ENCODE data around the gene TPRN. TPM values are rescaled to one million over a fixed set of nuclear protein-coding genes. Genes with fewer than 3 reads are reported as not detected.

Gene TPRN
- total RNA-seq, 5 donors from 2014 or later (not counting 1 experiment from before 2014, with no cell fraction given) = 5.8 to 12.8 (median 12.1) TPM

Other genes with a start within 250 kb of the TPRN start
- 1 to 10 TPM; 1.1 to 3.3 (median 2.2) TPM for gene LCN12, start 248.5 kb downstream of the TPRN start, total RNA-seq
- gene PTGDS, start 223.2 kb downstream of the TPRN start, total RNA-seq = 10 to 100 TPM in 4 of 5 donors, 1 to 10 TPM in 1; 9.6 to 56.6 (median 26.4) TPM
- 1 to 10 TPM in 3 of 5 donors, under 1 TPM in 2; 0.29 to 2.2 (median 1.3) TPM for gene LCNL1, start 217.7 kb downstream of the TPRN start, total RNA-seq
- 100 to 1,000 TPM in 4 of 5 donors, 10 to 100 TPM in 1; 81.3 to 173 (median 127) TPM for gene PAXX, start 208.3 kb downstream of the TPRN start, total RNA-seq
- 10 to 100 TPM in 2 of 5 donors, 1 to 10 TPM in 3; 5.4 to 24.7 (median 8.0) TPM for gene CLIC3, start 204.2 kb downstream of the TPRN start, total RNA-seq
- 100 to 1,000 TPM in 3 of 5 donors, 10 to 100 TPM in 2; 58.6 to 138 (median 121) TPM for gene ABCA2, start 172.5 kb downstream of the TPRN start, total RNA-seq
- 1 to 10 TPM; 1.1 to 7.7 (median 5.1) TPM for gene FUT7, start 168.7 kb downstream of the TPRN start, total RNA-seq
- gene NPDC1, start 154.6 kb downstream of the TPRN start, total RNA-seq = 10 to 100 TPM; 32.4 to 76.7 (median 57.0) TPM
- under 1 TPM in 1 of 5 donors, not detected in 4; 0.32 TPM for gene ENTPD2, start 146.7 kb downstream of the TPRN start, total RNA-seq
- gene SAPCD2, start 130.2 kb downstream of the TPRN start, total RNA-seq = 1 to 10 TPM in 1 of 5 donors, under 1 TPM in 4; 0.33 to 1.0 (median 0.83) TPM
- gene UAP1L1, start 123.2 kb downstream of the TPRN start, total RNA-seq = 10 to 100 TPM; 11.3 to 32.8 (median 19.3) TPM
- gene MAN1B1, start 113.8 kb downstream of the TPRN start, total RNA-seq = 10 to 100 TPM; 62.0 to 91.5 (median 84.8) TPM
- gene DPP7, start 86.0 kb downstream of the TPRN start, total RNA-seq = 100 to 1,000 TPM; 246 to 469 (median 425) TPM
- gene GRIN1, start 61.6 kb downstream of the TPRN start, total RNA-seq = not detected
- not detected for gene LRRC26, start 30.7 kb downstream of the TPRN start, total RNA-seq
- gene TMEM210, start 28.7 kb downstream of the TPRN start, total RNA-seq = not detected
- 100 to 1,000 TPM; 133 to 142 (median 141) TPM for gene ANAPC2, start 12.2 kb downstream of the TPRN start, total RNA-seq
- gene SSNA1, start 12.1 kb downstream of the TPRN start, total RNA-seq = 10 to 100 TPM; 37.0 to 71.6 (median 64.0) TPM
- 10 to 100 TPM; 23.7 to 44.7 (median 42.1) TPM for gene TMEM203, start 4.9 kb upstream of the TPRN start, total RNA-seq
- gene NDOR1, start 5.0 kb upstream of the TPRN start, total RNA-seq = 10 to 100 TPM; 27.6 to 46.7 (median 45.4) TPM
- 1 to 10 TPM in 3 of 5 donors, under 1 TPM in 2; 0.56 to 1.6 (median 1.5) TPM for gene RNF208, start 21.5 kb upstream of the TPRN start, total RNA-seq
- gene CYSRT1, start 24.4 kb upstream of the TPRN start, total RNA-seq = under 1 TPM in 4 of 5 donors, not detected in 1; 0.32 to 0.58 (median 0.45) TPM
- gene RNF224, start 26.8 kb upstream of the TPRN start, total RNA-seq = not detected
- not detected for gene SLC34A3, start 30.2 kb upstream of the TPRN start, total RNA-seq
- gene TUBB4B, start 40.5 kb upstream of the TPRN start, total RNA-seq = 100 to 1,000 TPM in 2 of 5 donors, 10 to 100 TPM in 3; 50.6 to 118 (median 95.3) TPM
- gene STPG3, start 50.5 kb upstream of the TPRN start, total RNA-seq = under 1 TPM in 1 of 5 donors, not detected in 4; 0.54 TPM
- 10 to 100 TPM; 36.1 to 62.2 (median 58.8) TPM for gene NELFB, start 54.6 kb upstream of the TPRN start, total RNA-seq
- 1 to 10 TPM; 2.2 to 5.6 (median 3.2) TPM for gene TOR4A, start 77.0 kb upstream of the TPRN start, total RNA-seq
- gene NRARP, start 101.5 kb upstream of the TPRN start, total RNA-seq = 1 to 10 TPM in 4 of 5 donors, under 1 TPM in 1; 0.55 to 2.7 (median 1.7) TPM
- 10 to 100 TPM; 18.5 to 43.8 (median 38.0) TPM for gene EXD3, start 222.4 kb upstream of the TPRN start, total RNA-seq
- gene NOXA1, start 222.7 kb upstream of the TPRN start, total RNA-seq = 10 to 100 TPM in 2 of 5 donors, 1 to 10 TPM in 3; 6.4 to 11.7 (median 8.1) TPM
- not detected for gene ENTPD8, start 240.6 kb upstream of the TPRN start, total RNA-seq

Measured in T-cell (primary cell).